Calu3 (cell line): ENCODE results near the gene PCDHGA8. TPM values are rescaled to one million over a fixed set of nuclear protein-coding genes. Genes with fewer than 3 reads are reported as not detected.
A peak's percentile ranks its signal among the peaks of the same experiment; 100 is the strongest.
"Not testable (repeated sequence)": the region's sequence is repeated elsewhere in the genome, so short reads cannot be mapped to it uniquely, and the experiment has no call there.

Source experiments
- BruUV-seq: library from RNA; stranded (reverse); fragments of 400-500 nt; replicated peaks from 2 replicates; lab custom pipeline; 2021; lab: Mats Ljungman, UMichigan
- CTCF ChIA-PET: fragments of 300-600 bp; sonication (Branson Sonifier 250); formaldehyde crosslinking; loops from one replicate; lab custom pipeline; 2022; ENCODE audit warnings: antibody characterized with exemption; lab: Charles Lee
- DNase-seq: peaks from one replicate; pipeline ENCODE4 v3.0.0; 2022
- H3K27ac Mint-ChIP-seq: one replicate; pipeline ENCODE4 v1.8.0; 2022; ENCODE audit warnings: mixed read lengths; ENCODE audit not compliant: unreplicated experiment
- H3K27me3 Mint-ChIP-seq: one replicate; pipeline ENCODE4 v1.8.0; 2022; ENCODE audit warnings: mixed read lengths; ENCODE audit not compliant: unreplicated experiment
- H3K36me3 Mint-ChIP-seq: one replicate; pipeline ENCODE4 v1.8.0; 2022; ENCODE audit warnings: mild to moderate bottlenecking, moderate library complexity, mixed read lengths; ENCODE audit not compliant: insufficient read depth, unreplicated experiment
- H3K4me1 Mint-ChIP-seq: one replicate; pipeline ENCODE4 v1.8.0; 2022; ENCODE audit warnings: mild to moderate bottlenecking, low read depth, mixed read lengths; ENCODE audit not compliant: unreplicated experiment
- H3K4me3 Mint-ChIP-seq: one replicate; pipeline ENCODE4 v1.8.0; 2022; ENCODE audit warnings: mild to moderate bottlenecking, low read depth, moderate library complexity, mixed read lengths; ENCODE audit not compliant: unreplicated experiment
- H3K9me3 Mint-ChIP-seq: one replicate; pipeline ENCODE4 v1.8.0; 2022; ENCODE audit warnings: low read depth, mixed read lengths; ENCODE audit not compliant: unreplicated experiment
- intact Hi-C: fragments of 100-400 bp; cut with micrococcal nuclease; formaldehyde crosslinking; loops from one replicate; pipeline ENCODE4 v1.10.0; 2022; ENCODE audit not compliant: unreplicated experiment
- total RNA-seq: library from RNA; stranded (reverse); gene quantifications from 2 replicates; pipeline ENCODE4 v1.2.3, GENCODE V29; 2022
- TF ChIP-seq, protein P1 (sequence below): fragments of 200-600 bp; IDR thresholded peaks from one replicate; pipeline ENCODE4 v1.8.0; 2022; ENCODE audit warnings: antibody characterized with exemption; ENCODE audit not compliant: unreplicated experiment

PCDHGA8 gene
- total RNA-seq, 1 experiment from 2014 or later, result 1.1 TPM

DNA sequence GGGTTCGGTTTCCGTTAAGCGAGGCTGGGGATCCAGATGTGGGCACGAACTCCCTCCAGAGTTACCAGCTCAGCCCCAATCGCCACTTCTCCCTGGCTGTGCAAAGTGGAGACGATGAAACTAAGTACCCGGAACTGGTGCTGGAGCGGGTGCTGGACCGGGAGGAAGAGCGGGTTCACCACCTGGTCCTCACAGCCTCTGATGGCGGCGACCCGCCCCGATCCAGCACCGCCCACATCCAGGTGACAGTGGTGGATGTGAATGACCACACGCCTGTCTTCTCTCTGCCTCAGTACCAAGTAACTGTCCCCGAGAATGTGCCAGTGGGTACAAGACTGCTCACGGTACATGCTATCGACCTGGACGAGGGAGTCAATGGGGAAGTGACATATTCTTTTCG, 9.1 kb upstream of the PCDHGA8 start:
- Mint-ChIP-seq H3K27me3 (no peaks in the 10 kb centered on the region), H3K4me1 (no peaks in the 10 kb centered on the region), H3K9me3 (peaks cover 5% of the 10 kb centered on the region), H3K36me3 (peaks cover 4% of the 10 kb centered on the region), H3K27ac (no peak overlapping the region), H3K4me3 (no peak overlapping the region)
- CTCF ChIA-PET, result no interaction called here
- BruUV-seq, result no TSS peak
- intact Hi-C loops, result no loop called here
- TF ChIP-seq, protein P1, sequence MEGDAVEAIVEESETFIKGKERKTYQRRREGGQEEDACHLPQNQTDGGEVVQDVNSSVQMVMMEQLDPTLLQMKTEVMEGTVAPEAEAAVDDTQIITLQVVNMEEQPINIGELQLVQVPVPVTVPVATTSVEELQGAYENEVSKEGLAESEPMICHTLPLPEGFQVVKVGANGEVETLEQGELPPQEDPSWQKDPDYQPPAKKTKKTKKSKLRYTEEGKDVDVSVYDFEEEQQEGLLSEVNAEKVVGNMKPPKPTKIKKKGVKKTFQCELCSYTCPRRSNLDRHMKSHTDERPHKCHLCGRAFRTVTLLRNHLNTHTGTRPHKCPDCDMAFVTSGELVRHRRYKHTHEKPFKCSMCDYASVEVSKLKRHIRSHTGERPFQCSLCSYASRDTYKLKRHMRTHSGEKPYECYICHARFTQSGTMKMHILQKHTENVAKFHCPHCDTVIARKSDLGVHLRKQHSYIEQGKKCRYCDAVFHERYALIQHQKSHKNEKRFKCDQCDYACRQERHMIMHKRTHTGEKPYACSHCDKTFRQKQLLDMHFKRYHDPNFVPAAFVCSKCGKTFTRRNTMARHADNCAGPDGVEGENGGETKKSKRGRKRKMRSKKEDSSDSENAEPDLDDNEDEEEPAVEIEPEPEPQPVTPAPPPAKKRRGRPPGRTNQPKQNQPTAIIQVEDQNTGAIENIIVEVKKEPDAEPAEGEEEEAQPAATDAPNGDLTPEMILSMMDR, result no peak
- DNase-seq, result no peak

DNA sequence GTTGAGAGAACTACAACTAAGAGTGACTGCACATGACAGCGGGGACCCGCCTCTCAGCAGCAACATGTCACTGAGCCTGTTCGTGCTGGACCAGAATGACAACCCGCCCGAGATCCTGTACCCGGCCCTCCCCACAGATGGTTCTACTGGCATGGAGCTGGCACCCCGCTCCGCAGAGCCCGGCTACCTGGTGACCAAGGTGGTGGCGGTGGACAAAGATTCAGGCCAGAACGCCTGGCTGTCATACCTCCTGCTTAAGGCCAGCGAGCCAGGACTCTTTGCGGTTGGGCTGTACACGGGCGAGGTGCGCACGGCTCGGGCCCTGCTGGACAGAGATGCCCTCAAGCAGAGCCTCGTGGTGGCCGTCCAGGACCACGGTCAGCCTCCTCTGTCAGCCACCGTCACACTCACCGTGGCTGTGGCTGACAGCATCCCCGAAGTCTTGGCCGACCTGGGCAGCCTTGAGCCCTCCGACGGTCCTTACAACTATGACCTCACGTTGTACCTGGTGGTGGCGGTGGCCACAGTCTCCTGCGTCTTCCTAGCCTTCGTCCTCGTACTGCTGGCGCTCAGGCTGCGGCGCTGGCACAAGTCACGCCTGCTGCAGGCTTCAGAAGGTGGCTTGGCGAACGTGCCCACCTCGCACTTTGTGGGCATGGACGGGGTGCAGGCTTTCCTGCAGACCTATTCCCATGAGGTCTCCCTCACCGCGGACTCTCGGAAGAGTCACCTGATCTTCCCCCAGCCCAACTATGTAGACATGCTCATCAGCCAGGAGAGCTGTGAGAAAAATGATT, 7.8 kb upstream of the PCDHGA8 start:
- intact Hi-C loops, result no loop called here
- no peak overlapping the region for H3K4me3 Mint-ChIP-seq
- BruUV-seq, result no TSS peak
- no peaks in the 10 kb centered on the region for H3K4me1 Mint-ChIP-seq
- peaks cover 4% of the 10 kb centered on the region for H3K36me3 Mint-ChIP-seq
- no peak overlapping the region for H3K27ac Mint-ChIP-seq
- no peaks in the 10 kb centered on the region for H3K27me3 Mint-ChIP-seq
- H3K9me3 Mint-ChIP-seq, result peaks cover 12% of the 10 kb centered on the region
- DNase-seq, result no peak
- CTCF ChIA-PET, result no interaction called here
- TF ChIP-seq, protein P1, result no peak

DNA sequence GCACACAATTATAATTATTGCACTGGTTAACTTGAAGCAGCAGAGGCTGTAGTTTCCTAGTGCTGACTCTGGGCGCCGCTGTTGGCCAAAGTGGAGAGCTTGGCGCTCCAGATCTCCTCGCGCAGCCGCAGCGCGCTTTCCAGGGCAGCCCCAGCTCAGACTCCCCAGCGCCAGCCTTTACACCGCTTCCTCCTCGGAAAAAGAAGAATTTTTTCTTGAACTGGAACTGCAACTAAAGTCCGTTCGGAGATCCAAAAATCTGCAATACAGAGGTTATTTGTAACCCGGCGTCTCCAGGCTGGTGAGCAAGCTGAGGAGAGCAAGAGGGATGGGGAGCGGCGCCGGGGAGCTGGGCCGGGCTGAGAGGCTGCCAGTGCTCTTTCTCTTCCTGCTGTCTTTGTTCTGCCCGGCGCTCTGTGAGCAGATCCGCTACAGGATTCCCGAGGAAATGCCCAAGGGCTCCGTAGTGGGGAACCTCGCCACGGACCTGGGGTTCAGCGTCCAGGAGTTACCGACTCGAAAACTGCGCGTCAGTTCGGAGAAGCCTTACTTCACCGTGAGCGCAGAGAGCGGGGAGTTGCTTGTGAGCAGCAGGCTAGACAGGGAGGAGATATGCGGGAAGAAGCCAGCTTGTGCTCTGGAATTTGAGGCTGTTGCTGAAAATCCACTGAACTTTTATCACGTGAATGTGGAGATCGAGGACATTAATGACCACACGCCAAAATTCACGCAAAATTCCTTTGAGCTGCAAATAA, 4.7 kb upstream of the PCDHGA8 start, which contains the start of gene PCDHGB4:
TSS of gene PCDHGB4 (plus strand) at position 142 of the 755 bp plus-strand sequence. CDS start at position 329, 187 bp downstream.
- Mint-ChIP-seq H3K9me3 (peaks cover 16% of the 10 kb centered on the region), H3K4me3 (peak within 1 kb of the TSS; percentile 64)
- H3K4me1 Mint-ChIP-seq, H3K27me3 Mint-ChIP-seq, H3K27ac Mint-ChIP-seq, BruUV-seq, H3K36me3 Mint-ChIP-seq, intact Hi-C loops: not testable (repeated sequence)
- DNase-seq, result peak; percentile 54
- TF ChIP-seq, protein P1, result peak; percentile 14
- CTCF ChIA-PET, result interaction anchor here (0.6 to 1.1 kb wide), 2 partner anchors 177 to 204 kb away, joined by 5 to 6 read pairs; no protein-coding TSS in a partner anchor

DNA sequence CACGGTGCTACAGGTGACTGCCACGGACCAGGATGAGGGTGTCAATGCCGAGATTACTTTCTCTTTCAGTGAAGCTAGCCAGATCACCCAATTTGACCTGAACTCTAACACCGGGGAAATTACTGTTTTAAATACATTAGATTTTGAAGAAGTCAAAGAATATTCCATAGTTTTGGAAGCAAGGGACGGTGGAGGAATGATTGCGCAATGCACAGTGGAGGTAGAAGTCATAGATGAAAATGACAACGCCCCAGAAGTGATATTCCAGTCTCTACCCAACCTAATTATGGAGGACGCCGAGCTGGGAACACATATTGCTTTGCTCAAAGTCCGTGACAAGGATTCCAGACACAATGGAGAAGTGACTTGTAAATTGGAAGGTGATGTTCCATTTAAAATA, 3.8 kb upstream of the PCDHGA8 start:
- Mint-ChIP-seq H3K27ac (no peak overlapping the region), H3K4me3 (no peak overlapping the region), H3K9me3 (peaks cover 13% of the 10 kb centered on the region), H3K4me1 (no peaks in the 10 kb centered on the region), H3K36me3 (peaks cover 9% of the 10 kb centered on the region), H3K27me3 (no peaks in the 10 kb centered on the region)
- no TSS peak for BruUV-seq
- TF ChIP-seq, protein P1, result no peak
- DNase-seq, result no peak
- CTCF ChIA-PET, result no interaction called here
- intact Hi-C loops, result no loop called here
